ENCODE data around the gene BBS1.

Gene BBS1

GRCh38 chr11:66489636-66490035 is 20.8 kb upstream of the BBS1 start:
- TF ChIP-seq GATA3 (IDR thresholded peaks at IDR 0.05; ENCODE audit: low read depth, low read length) (no peak), GATA2 (IDR thresholded peaks at IDR 0.05; ENCODE audit: low read depth, low read length) (no peak)

- no peak for TF ChIP-seq GATA2 (IDR thresholded peaks at IDR 0.05; ENCODE audit: low read depth, low read length)
- no peak for TF ChIP-seq GATA3 (IDR thresholded peaks at IDR 0.05; ENCODE audit: low read depth, low read length)
Observed at GRCh38 chr11:66491315-66491935, 19.0 kb upstream of the BBS1 start.

GRCh38 chr11:66492161-66492865 is 18.1 kb upstream of the BBS1 start:
- TF ChIP-seq GATA2 (IDR thresholded peaks at IDR 0.05; ENCODE audit: low read depth, low read length) (no peak), GATA3 (IDR thresholded peaks at IDR 0.05; ENCODE audit: low read depth, low read length) (no peak)

- no peak for TF ChIP-seq GATA3 (IDR thresholded peaks at IDR 0.05; ENCODE audit: low read depth, low read length)
- no peak for TF ChIP-seq GATA2 (IDR thresholded peaks at IDR 0.05; ENCODE audit: low read depth, low read length)
Observed at GRCh38 chr11:66493130-66493529, 17.3 kb upstream of the BBS1 start.

GRCh38 chr11:66494458-66494857 is 16.0 kb upstream of the BBS1 start:
- TF ChIP-seq GATA3 (IDR thresholded peaks at IDR 0.05; ENCODE audit: low read depth, low read length): no peak
- TF ChIP-seq GATA2 (IDR thresholded peaks at IDR 0.05; ENCODE audit: low read depth, low read length): no peak

GRCh38 chr11:66494935-66495334 is 15.5 kb upstream of the BBS1 start:
- TF ChIP-seq GATA2 (IDR thresholded peaks at IDR 0.05; ENCODE audit: low read depth, low read length): no peak
- no peak for TF ChIP-seq GATA3 (IDR thresholded peaks at IDR 0.05; ENCODE audit: low read depth, low read length)

GRCh38 chr11:66495401-66495854 is 15.0 kb upstream of the BBS1 start:
- TF ChIP-seq GATA2 (IDR thresholded peaks at IDR 0.05; ENCODE audit: low read depth, low read length): no peak
- TF ChIP-seq GATA3 (IDR thresholded peaks at IDR 0.05; ENCODE audit: low read depth, low read length): no peak

GRCh38 chr11:66497206-66497605 is 13.2 kb upstream of the BBS1 start:
- TF ChIP-seq GATA2 (IDR thresholded peaks at IDR 0.05; ENCODE audit: low read depth, low read length) (no peak), GATA3 (IDR thresholded peaks at IDR 0.05; ENCODE audit: low read depth, low read length) (no peak)

- TF ChIP-seq GATA3 (IDR thresholded peaks at IDR 0.05; ENCODE audit: low read depth, low read length): no peak
- no peak for TF ChIP-seq GATA2 (IDR thresholded peaks at IDR 0.05; ENCODE audit: low read depth, low read length)
Observed at GRCh38 chr11:66498506-66498905, 11.9 kb upstream of the BBS1 start.

GRCh38 chr11:66505276-66505816 is 5.1 kb upstream of the BBS1 start:
- TF ChIP-seq GATA2 (IDR thresholded peaks at IDR 0.05; ENCODE audit: low read depth, low read length) (no peak), GATA3 (IDR thresholded peaks at IDR 0.05; ENCODE audit: low read depth, low read length) (no peak)

GRCh38 chr11:66509131-66509561 is 1.3 kb upstream of the BBS1 start:
- TF ChIP-seq GATA3 (IDR thresholded peaks at IDR 0.05; ENCODE audit: low read depth, low read length): no peak

GRCh38 chr11:66510990-66511339 is 530 bp downstream of the BBS1 start:
- no peak for TF ChIP-seq GATA2 (IDR thresholded peaks at IDR 0.05; ENCODE audit: low read depth, low read length)
- no peak for TF ChIP-seq GATA3 (IDR thresholded peaks at IDR 0.05; ENCODE audit: low read depth, low read length)

- no peak for TF ChIP-seq GATA3 (IDR thresholded peaks at IDR 0.05; ENCODE audit: low read depth, low read length)
- TF ChIP-seq GATA2 (IDR thresholded peaks at IDR 0.05; ENCODE audit: low read depth, low read length): no peak
Observed at GRCh38 chr11:66523611-66524010, 13.2 kb downstream of the BBS1 start.

GRCh38 chr11:66524304-66525040 is 14.0 kb downstream of the BBS1 start:
- TF ChIP-seq GATA2 (IDR thresholded peaks at IDR 0.05; ENCODE audit: low read depth, low read length): no peak
- no peak for TF ChIP-seq GATA3 (IDR thresholded peaks at IDR 0.05; ENCODE audit: low read depth, low read length)
